Fibroblast of lung (primary cell): ENCODE measurements around the gene PLEKHJ1.

Source experiments
- EZH2 ChIP-seq: IDR thresholded peaks from 2 replicates; pipeline ENCODE4 v1.5.1; 2012; ENCODE audit warnings: low read length, control low read depth, mild to moderate bottlenecking; ENCODE audit errors: missing control alignments
- TF ChIP-seq, protein P1 (sequence below), 2 donors: IDR thresholded peaks in 1 of 2; conservative IDR thresholded peaks in 1 of 2; 1 replicate in 1 of 2; 2 replicates in 1 of 2; pipeline ENCODE4 v1.5.1; 2011 to 2012; ENCODE audit warnings: low read length in 2 of 2, control low read depth in 1 of 2, inconsistent platforms in 1 of 2, low read depth in 1 of 2, mild to moderate bottlenecking in 1 of 2

DNA sequence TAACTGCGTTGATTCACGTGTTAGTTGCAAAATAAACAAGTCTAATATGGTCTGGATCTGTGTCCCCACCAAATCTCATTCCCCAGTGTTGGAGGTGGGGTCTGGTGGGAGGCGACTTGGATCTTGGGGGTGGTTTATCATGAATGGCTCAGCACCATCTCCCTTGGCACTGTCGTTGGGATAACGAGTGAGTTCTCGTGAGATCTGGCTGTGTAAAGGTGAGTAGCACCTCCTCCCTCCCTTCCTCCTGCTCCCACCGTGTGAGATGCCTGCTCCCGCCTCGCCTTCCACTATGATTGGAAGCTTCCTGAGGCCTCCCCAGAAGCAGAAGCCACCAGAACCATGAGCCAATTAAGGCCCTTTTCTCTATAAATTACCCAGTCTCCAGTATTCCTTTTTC lies 41.0 kb upstream of the PLEKHJ1 start:
- TF ChIP-seq, protein P1, sequence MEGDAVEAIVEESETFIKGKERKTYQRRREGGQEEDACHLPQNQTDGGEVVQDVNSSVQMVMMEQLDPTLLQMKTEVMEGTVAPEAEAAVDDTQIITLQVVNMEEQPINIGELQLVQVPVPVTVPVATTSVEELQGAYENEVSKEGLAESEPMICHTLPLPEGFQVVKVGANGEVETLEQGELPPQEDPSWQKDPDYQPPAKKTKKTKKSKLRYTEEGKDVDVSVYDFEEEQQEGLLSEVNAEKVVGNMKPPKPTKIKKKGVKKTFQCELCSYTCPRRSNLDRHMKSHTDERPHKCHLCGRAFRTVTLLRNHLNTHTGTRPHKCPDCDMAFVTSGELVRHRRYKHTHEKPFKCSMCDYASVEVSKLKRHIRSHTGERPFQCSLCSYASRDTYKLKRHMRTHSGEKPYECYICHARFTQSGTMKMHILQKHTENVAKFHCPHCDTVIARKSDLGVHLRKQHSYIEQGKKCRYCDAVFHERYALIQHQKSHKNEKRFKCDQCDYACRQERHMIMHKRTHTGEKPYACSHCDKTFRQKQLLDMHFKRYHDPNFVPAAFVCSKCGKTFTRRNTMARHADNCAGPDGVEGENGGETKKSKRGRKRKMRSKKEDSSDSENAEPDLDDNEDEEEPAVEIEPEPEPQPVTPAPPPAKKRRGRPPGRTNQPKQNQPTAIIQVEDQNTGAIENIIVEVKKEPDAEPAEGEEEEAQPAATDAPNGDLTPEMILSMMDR (conservative IDR thresholded peaks at IDR 0.05 in 1 of 2, IDR thresholded peaks at IDR 0.05 in 1 of 2; ENCODE audit: low read depth in 1 of 2, low read length in 2 of 2), result no peak
- no peak for TF ChIP-seq EZH2
